Measurements from ENCODE around the gene TTF2. TPM values are rescaled to one million over a fixed set of nuclear protein-coding genes. Genes with fewer than 3 reads are reported as not detected.

Gene TTF2
- total and polyA plus RNA-seq, 2 of the 8 experiments (the other 6 are each of a cell fraction or from before 2014, with no cell fraction given) = 16.9 to 89.6 TPM

- no peak overlapping the region for H3K27ac ChIP-seq (ENCODE audit: low read depth, low read length)
- CTCF ChIA-PET (ENCODE audit: partially characterized antibody) = interaction anchor here (0.5 to 2.6 kb wide), 3 partner anchors 13 to 19 kb away, joined by 3 to 6 read pairs (median 3); no protein-coding TSS in a partner anchor
- no peak overlapping the region for H2BK120ac ChIP-seq (replicated peaks; ENCODE audit: low read depth, low read length)
- no peaks in the 10 kb centered on the region for H4K20me1 ChIP-seq (replicated peaks in 1 of 2; ENCODE audit: control insufficient read depth in 1 of 2, insufficient read depth in 2 of 2, low read length in 2 of 2)
- no peak overlapping the region for H4K91ac ChIP-seq (replicated peaks; ENCODE audit: insufficient read length, low read length)
- H3K23me2 ChIP-seq (ENCODE audit: low read depth, low read length) = no peaks in the 10 kb centered on the region
- no peak overlapping the region for H2BK5ac ChIP-seq (ENCODE audit: low read depth, low read length)
- H3K36me3 ChIP-seq (ENCODE audit: control insufficient read depth in 2 of 4, insufficient read depth in 4 of 4, low read length in 3 of 4) = no peaks in the 10 kb centered on the region
- H3K9ac ChIP-seq (replicated peaks in 1 of 4; ENCODE audit: extremely low read depth in 1 of 4, low read depth in 3 of 4, low read length in 3 of 4) = no peak overlapping the region
- no peak overlapping the region for H2BK15ac ChIP-seq (ENCODE audit: low read length)
- no peak for FAIRE-seq
- H3K56ac ChIP-seq (replicated peaks; ENCODE audit: insufficient read length, low read depth, low read length) = no peak overlapping the region
- no peak overlapping the region for H3K14ac ChIP-seq (ENCODE audit: insufficient read length)
- H2BK12ac ChIP-seq (ENCODE audit: low read depth, low read length) = no peak overlapping the region
- no peak overlapping the region for H3K18ac ChIP-seq (ENCODE audit: extremely low read depth, low read length)
- no peak overlapping the region for H4K5ac ChIP-seq (ENCODE audit: insufficient read length, low read depth, low read length)
- POLR2A ChIA-PET (ENCODE audit: partially characterized antibody) = interaction anchor here (0.7 kb wide), 1 partner anchor 141 kb away, joined by 3 read pairs; no protein-coding TSS in a partner anchor
- H2AK5ac ChIP-seq (ENCODE audit: low read depth, low read length) = no peak overlapping the region
- no peak overlapping the region for H3K4me3 ChIP-seq (ENCODE audit: extremely low read depth in 1 of 4, insufficient read depth in 2 of 4, low read depth in 3 of 4, low read length in 4 of 4)
- H3K4me2 ChIP-seq (ENCODE audit: insufficient read depth in 1 of 2, low read depth in 2 of 2, low read length in 2 of 2) = no peak overlapping the region
- H3K79me2 ChIP-seq (ENCODE audit: control insufficient read depth in 1 of 2, insufficient read depth in 2 of 2, low read length in 2 of 2) = no peaks in the 10 kb centered on the region
- peaks cover 0 to 6% (median 0%) of the 10 kb centered on the region in 4 experiments; a peak in 1 of 7 replicates for H3K4me1 ChIP-seq (replicated peaks in 1 of 4; ENCODE audit: control insufficient read depth in 3 of 4, insufficient read depth in 4 of 4, low read length in 3 of 4)
- H3K79me1 ChIP-seq (ENCODE audit: low read depth, low read length) = no peaks in the 10 kb centered on the region
- H3K27me3 ChIP-seq (replicated peaks in 1 of 4; ENCODE audit: control insufficient read depth in 3 of 4, extremely low read depth in 1 of 4, insufficient read depth in 3 of 4, low read length in 3 of 4) = no peaks in the 10 kb centered on the region
- H3K4ac ChIP-seq (replicated peaks; ENCODE audit: insufficient read length, low read depth, low read length) = no peak overlapping the region
- no peak for DNase-seq (ENCODE audit: low read depth in 1 of 2, low spot score in 2 of 2)
- H2AFZ ChIP-seq (ENCODE audit: low read length) = no peak overlapping the region
- H2BK20ac ChIP-seq (ENCODE audit: low read length) = no peak overlapping the region
- no peak overlapping the region for H3K23ac ChIP-seq (ENCODE audit: insufficient read length)
- no peak overlapping the region for H4K8ac ChIP-seq (ENCODE audit: extremely low read depth, insufficient read depth, low read length)
- no peaks in the 10 kb centered on the region for H3K9me3 ChIP-seq (ENCODE audit: insufficient read depth in 2 of 2, low read depth in 1 of 2, low read length in 1 of 2)
- 69% methylated on average over 4 of the region's 4 CpGs; no CpG with 5 or more reads in 1 of the 2 experiments for WGBS, 2 experiments (ENCODE audit: extremely low coverage in 1 of 2, insufficient coverage in 1 of 2, insufficient read length in 1 of 2, insufficient replicate concordance in 2 of 2, low coverage in 1 of 2, low lambda C conversion rate in 2 of 2, missing lambda C conversion rate in 1 of 2)
- TF ChIP-seq POU5F1 (IDR thresholded peaks at IDR 0.05; ENCODE audit: low read depth, low read length) (no peak), TEAD4 (IDR thresholded peaks at IDR 0.05; ENCODE audit: low read depth, low read length) (no peak), MAFK (IDR thresholded peaks at IDR 0.05; ENCODE audit: low read depth, low read length) (no peak), SRF (IDR thresholded peaks at IDR 0.05; ENCODE audit: low read depth, low read length) (no peak), HDAC2 (IDR thresholded peaks at IDR 0.05; ENCODE audit: borderline replicate concordance in 1 of 2, low read depth in 2 of 2, low read length in 2 of 2) (no peak), MAX (IDR thresholded peaks at IDR 0.05) (no peak), ATF3 (IDR thresholded peaks at IDR 0.05; ENCODE audit: insufficient read depth, low read depth, low read length) (no peak), RXRA (IDR thresholded peaks at IDR 0.05; ENCODE audit: insufficient read depth, low read depth, low read length) (no peak), KDM4A (IDR thresholded peaks at IDR 0.05; ENCODE audit: low read depth, low read length, severe bottlenecking) (no peak), TCF12 (IDR thresholded peaks at IDR 0.05; ENCODE audit: low read depth, low read length) (no peak), SP2 (IDR thresholded peaks at IDR 0.05; ENCODE audit: low read length) (no peak), KDM5A (IDR thresholded peaks at IDR 0.05; ENCODE audit: low read length) (no peak)
- TF ChIP-seq, protein P1, sequence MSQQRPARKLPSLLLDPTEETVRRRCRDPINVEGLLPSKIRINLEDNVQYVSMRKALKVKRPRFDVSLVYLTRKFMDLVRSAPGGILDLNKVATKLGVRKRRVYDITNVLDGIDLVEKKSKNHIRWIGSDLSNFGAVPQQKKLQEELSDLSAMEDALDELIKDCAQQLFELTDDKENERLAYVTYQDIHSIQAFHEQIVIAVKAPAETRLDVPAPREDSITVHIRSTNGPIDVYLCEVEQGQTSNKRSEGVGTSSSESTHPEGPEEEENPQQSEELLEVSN (IDR thresholded peaks at IDR 0.05) = no peak
Observed at GRCh38 chr1:117147341-117147831, 87.3 kb downstream of the TTF2 start.
